ENCODE results near the gene NKTR. TPM values are rescaled to one million over a fixed set of nuclear protein-coding genes. Genes with fewer than 3 reads are reported as not detected.

The NKTR gene
- total RNA-seq, 1 donor from 2014 or later: 70.3 TPM

DNA sequence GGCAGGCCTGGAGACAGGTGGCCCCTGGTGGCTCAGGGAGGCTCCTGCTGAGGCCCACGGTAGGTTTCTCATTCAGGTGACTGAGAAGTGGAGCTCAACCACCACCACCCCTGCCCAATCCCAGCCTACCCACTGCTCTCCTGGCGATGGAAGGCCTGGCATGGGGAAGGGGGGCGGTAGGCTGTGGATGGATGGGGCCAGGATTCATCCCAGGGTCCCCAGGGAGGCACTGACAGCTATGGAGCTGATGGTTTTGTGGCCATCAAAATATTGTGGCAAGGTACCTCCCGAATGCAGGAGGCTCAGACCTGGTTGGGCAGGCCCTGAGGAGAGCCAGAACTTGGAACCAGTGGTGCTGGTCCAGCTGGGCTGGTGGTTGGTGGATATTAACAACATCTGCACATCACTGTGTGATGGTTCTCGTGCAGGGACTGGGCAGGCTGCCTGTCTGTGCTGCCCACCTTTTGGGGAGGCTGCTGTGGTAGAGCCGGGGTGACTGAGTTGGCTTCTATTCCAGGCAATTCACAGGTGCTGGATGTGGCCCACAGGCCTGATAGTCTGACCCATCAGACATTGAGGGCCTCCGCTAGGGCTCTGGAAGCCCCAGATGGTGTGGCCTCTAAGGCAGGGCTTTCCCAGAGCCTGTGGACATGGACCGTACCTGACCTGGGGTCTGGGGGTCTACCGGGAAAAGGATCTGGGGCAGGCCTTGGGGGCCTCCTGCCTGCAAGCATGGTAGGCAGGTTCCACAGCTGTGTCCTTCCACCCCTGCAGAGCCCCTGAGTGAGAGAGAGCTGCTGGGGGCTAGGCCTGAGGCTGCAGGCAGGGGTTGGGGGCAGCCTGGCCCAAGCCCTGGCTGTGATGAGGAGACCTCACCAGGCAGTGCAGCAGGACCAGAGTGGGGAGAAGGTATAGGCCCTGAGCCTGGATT is 56.5 kb downstream of the NKTR start:
- Histone ChIP-seq H3K4me3 (ENCODE audit: insufficient read depth, low read depth, low read length) (no peak overlapping the region), H3K9ac (ENCODE audit: low read length) (peak overlapping the region; percentile 20), H3K4me1 (ENCODE audit: insufficient read depth, low read length) (peaks cover 41% of the 10 kb centered on the region), H3K9me3 (ENCODE audit: insufficient read depth, low read depth, low read length) (no peaks in the 10 kb centered on the region), H2AFZ (ENCODE audit: low read depth, low read length) (no peak overlapping the region), H4K20me1 (ENCODE audit: insufficient read depth, low read length) (peaks cover 63% of the 10 kb centered on the region), H3K27me3 (ENCODE audit: insufficient read depth, low read length) (no peaks in the 10 kb centered on the region), H3K4me2 (ENCODE audit: low read length) (peak overlapping the region; percentile 97), H3K36me3 (ENCODE audit: insufficient read depth, low read length) (no peaks in the 10 kb centered on the region), H3K79me2 (ENCODE audit: insufficient read depth, low read length) (peaks cover 44% of the 10 kb centered on the region), H3K27ac (ENCODE audit: low read depth, low read length) (peak overlapping the region; percentile 2)
- DNase-seq (ENCODE audit: low read depth): no peak
- no peak for FAIRE-seq
- H3K27ac Mint-ChIP-seq (ENCODE audit: unreplicated experiment): no peak overlapping the region
- peaks cover 11% of the 10 kb centered on the region for H3K36me3 Mint-ChIP-seq (ENCODE audit: low read depth, unreplicated experiment)
- no peaks in the 10 kb centered on the region for H3K9me3 Mint-ChIP-seq (ENCODE audit: unreplicated experiment)
- TF ChIP-seq EZH2 (IDR thresholded peaks at IDR 0.05; ENCODE audit: insufficient read depth, low read length): no peak
- TF ChIP-seq, protein P1, sequence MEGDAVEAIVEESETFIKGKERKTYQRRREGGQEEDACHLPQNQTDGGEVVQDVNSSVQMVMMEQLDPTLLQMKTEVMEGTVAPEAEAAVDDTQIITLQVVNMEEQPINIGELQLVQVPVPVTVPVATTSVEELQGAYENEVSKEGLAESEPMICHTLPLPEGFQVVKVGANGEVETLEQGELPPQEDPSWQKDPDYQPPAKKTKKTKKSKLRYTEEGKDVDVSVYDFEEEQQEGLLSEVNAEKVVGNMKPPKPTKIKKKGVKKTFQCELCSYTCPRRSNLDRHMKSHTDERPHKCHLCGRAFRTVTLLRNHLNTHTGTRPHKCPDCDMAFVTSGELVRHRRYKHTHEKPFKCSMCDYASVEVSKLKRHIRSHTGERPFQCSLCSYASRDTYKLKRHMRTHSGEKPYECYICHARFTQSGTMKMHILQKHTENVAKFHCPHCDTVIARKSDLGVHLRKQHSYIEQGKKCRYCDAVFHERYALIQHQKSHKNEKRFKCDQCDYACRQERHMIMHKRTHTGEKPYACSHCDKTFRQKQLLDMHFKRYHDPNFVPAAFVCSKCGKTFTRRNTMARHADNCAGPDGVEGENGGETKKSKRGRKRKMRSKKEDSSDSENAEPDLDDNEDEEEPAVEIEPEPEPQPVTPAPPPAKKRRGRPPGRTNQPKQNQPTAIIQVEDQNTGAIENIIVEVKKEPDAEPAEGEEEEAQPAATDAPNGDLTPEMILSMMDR (IDR thresholded peaks at IDR 0.05; ENCODE audit: insufficient read depth, low read depth, low read length): no peak
- no peaks in the 10 kb centered on the region for H3K27me3 Mint-ChIP-seq (ENCODE audit: low read depth, unreplicated experiment)
- H3K4me1 Mint-ChIP-seq (ENCODE audit: low read depth, unreplicated experiment): peaks cover 18% of the 10 kb centered on the region
- H3K4me3 Mint-ChIP-seq (ENCODE audit: unreplicated experiment): no peak overlapping the region

DNA sequence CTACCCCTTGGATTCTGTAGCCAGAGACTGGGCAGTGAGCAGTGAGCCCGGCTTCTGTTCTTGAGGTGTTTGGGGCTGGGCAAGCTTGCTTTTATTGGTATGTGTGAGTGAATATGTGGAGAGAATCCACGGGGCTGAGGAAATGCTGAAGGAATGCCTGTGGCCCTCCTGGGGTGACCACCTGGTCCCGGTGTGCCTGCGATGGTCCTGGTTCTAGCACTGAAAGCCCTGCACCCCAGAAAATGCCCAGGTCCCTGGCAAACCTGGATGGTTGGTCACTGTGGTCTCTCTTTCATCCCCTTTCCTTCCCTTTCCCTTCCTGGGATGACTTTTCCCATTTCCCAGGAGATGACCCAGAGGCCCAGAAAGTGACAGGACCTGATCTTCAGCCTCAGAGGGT is 57.2 kb downstream of the NKTR start:
- no peak overlapping the region for H3K27ac ChIP-seq (ENCODE audit: low read depth, low read length)
- H3K4me1 ChIP-seq (ENCODE audit: insufficient read depth, low read length): peaks cover 33% of the 10 kb centered on the region
- Mint-ChIP-seq H3K27me3 (ENCODE audit: low read depth, unreplicated experiment) (no peaks in the 10 kb centered on the region), H3K4me3 (ENCODE audit: unreplicated experiment) (no peak overlapping the region), H3K36me3 (ENCODE audit: low read depth, unreplicated experiment) (peaks cover 14% of the 10 kb centered on the region), H3K4me1 (ENCODE audit: low read depth, unreplicated experiment) (peaks cover 11% of the 10 kb centered on the region), H3K27ac (ENCODE audit: unreplicated experiment) (peak overlapping the region; percentile 34), H3K9me3 (ENCODE audit: unreplicated experiment) (no peaks in the 10 kb centered on the region)
- no peaks in the 10 kb centered on the region for H3K27me3 ChIP-seq (ENCODE audit: insufficient read depth, low read length)
- no peak for TF ChIP-seq EZH2 (IDR thresholded peaks at IDR 0.05; ENCODE audit: insufficient read depth, low read length)
- TF ChIP-seq, protein P1 (IDR thresholded peaks at IDR 0.05; ENCODE audit: insufficient read depth, low read depth, low read length): no peak
- H3K9ac ChIP-seq (ENCODE audit: low read length): no peak overlapping the region
- no peak overlapping the region for H2AFZ ChIP-seq (ENCODE audit: low read depth, low read length)
- no peak for FAIRE-seq
- H3K9me3 ChIP-seq (ENCODE audit: insufficient read depth, low read depth, low read length): no peaks in the 10 kb centered on the region
- H3K4me2 ChIP-seq (ENCODE audit: low read length): no peak overlapping the region
- no peak overlapping the region for H3K4me3 ChIP-seq (ENCODE audit: insufficient read depth, low read depth, low read length)
- DNase-seq (ENCODE audit: low read depth): no peak
- H4K20me1 ChIP-seq (ENCODE audit: insufficient read depth, low read length): peaks cover 59% of the 10 kb centered on the region
- peaks cover 37% of the 10 kb centered on the region for H3K79me2 ChIP-seq (ENCODE audit: insufficient read depth, low read length)
- no peaks in the 10 kb centered on the region for H3K36me3 ChIP-seq (ENCODE audit: insufficient read depth, low read length)
